ENCODE data around the gene PI4KB.

The PI4KB gene

DNA sequence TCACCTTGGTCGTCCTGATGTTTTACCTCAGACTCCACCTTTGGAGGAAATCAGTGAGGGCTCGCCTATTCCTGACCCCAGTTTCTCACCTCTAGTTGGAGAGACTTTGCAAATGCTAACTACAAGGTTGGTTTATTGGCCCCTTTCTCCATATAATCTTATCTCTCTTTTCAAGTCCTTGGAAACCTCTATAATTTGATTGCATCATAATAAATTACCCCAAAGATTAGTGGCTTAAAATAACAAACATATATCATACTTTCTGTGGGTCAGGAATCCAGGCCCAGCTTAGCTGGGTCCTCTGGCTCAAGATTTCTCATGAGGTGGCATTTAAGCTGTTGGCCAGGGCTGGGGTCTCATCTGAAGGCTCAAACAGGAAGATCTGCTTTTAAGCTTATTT, 84.8 kb downstream of the PI4KB start:
- no peak for TF ChIP-seq CTCF (conservative IDR thresholded peaks at IDR 0.05; ENCODE audit: control insufficient read depth, insufficient read depth, low read depth, low read length)
- DNase-seq (ENCODE audit: low read depth): no peak
- no peak overlapping the region for H3K4me3 ChIP-seq (ENCODE audit: control insufficient read depth, low read depth, low read length)
